HPDE6-E6E7 (cell line): ENCODE results near the gene OR10H2.
"Not testable (repeated sequence)": the region's sequence is repeated elsewhere in the genome, so short reads cannot be mapped to it uniquely, and the experiment has no call there.

Experiments used
- DNase-seq: peaks from one replicate; pipeline ENCODE4 v3.0.0; 2011; ENCODE audit warnings: missing footprints; ENCODE audit errors: extremely low spot score

The OR10H2 gene

DNA sequence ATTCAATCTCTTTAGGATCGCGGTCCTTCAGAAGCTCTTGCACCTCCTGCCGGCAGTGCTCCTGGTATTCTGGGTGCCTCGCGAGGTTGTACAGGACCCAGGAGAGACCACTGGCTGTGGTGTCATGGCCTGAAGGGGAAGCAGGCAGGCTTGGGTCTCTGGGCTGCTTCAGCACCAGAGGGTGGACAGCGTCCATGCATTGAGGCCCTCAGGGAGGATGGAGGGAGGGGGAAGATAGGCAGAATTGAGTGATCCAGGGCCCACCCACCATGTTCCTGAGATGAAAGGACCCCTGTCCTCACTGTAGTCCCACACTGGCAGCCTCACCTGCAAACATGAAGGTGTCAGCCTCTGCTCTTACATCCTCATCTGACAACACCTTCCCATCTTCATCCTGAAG lies 41.8 kb downstream of the OR10H2 start:
- no peak for DNase-seq

DNA sequence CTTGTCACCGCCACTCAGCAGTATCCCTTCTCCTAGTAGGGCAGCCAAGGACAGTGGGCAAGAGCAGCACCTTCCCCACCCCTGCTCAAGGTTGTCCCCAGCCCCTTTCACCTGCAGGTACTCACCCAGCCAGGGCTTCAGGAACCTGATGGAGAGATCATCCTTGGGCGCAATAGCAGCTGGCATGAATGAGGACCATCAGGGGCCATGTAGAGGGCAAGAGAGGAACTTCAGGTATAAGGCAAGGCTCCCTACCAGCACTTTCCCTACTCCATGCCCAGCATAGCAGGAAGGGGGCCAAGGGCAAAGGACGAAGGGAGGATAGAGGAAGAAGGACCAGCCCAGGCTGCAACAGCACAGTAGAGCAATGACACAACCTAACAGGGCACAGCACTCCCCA lies 46.3 kb downstream of the OR10H2 start:
- not testable (repeated sequence) for DNase-seq

DNA sequence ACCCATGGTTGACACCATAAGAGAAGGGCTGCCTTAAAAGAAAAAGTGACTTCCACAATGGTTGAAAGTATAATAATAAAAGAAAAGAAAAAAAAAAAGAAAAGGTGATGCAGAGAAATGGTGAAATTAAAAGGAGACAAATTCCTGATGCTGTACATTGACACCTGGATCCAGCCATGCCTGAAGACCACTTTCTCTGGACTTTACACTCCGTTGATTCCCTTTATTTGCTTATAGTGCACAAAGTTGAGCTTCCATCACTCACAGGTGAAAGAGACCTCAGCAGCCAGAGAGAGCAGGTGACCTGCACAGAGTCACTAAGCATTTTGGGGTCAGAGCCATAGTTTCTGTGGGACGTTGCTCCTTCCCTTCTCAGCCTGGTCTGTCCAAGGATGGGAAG lies 47.4 kb downstream of the OR10H2 start:
- no peak for DNase-seq

DNA sequence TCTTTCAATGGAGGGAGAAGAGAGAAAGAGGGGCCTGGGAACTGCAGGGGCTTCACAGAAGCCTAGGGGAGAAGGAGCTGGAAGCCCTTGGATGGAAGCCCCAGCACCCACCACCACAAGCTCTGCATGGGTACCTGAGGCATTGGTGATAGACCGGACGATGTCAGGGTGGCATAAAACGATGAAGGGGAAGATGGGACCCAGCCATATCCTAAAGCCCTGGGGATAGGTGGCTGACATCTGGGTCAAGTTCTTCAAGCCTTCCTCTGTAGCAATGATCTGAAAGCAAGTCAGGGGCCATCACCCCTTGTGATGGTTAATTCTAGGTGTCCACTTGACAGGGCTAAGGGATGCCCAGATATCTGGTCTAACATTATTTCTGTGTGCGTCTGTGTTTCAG lies 48.4 kb downstream of the OR10H2 start:
- no peak for DNase-seq

DNA sequence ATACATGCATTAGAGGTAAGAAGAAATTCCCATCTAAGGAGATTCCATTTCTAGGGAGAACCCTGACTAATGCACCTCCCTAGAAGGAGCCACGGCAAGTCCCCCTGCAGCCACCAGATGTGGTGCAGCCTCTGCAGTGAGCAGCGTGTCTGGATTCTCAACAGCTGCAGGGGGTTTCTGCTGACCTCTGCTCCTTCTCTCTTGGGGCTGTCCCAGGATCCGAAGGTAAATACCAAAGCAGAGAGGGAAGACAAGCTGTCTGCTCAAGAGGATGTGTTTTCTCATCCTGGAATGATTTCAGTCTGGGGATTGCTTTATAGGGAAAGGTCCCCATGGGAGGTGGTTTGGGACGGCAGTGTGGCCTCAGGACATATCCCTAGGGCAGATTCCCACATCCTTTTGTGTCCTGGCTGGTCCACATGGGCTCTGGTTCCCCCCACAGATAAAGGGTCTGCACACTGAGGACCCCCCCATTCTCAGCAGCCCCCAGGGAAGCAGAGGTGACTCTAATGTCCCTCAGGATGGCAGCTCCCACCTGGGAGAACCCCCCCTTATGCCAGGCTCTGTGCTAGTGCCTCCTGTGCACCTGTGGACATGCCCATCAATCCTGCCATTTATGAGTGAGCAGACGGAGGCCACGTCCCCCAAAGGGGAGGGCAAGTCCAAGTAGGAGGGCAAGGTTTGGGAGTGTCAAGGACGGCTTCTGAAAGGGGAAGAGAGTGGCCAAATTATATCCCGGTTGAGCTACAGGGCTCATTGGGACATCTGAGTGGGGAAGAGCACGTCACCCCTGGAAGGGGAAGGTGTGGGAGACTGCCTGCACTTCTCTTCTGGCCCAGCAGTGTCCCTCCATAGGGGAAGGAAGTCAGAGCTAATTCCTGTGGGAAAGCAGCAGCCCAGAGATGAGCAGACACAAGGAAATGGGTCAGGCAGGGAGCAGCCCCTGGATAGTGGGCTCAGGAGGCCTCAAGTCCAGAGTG lies 49.5 kb downstream of the OR10H2 start:
- DNase-seq: no peak
